Vagina (tissue), 2 donors: ENCODE measurements around the gene HLA-DOB. TPM values are rescaled to one million over a fixed set of nuclear protein-coding genes. Genes with fewer than 3 reads are reported as not detected.

ENCODE experiments used
- DNase-seq, 2 donors: peaks; one replicate each; pipeline ENCODE4 v3.0.0-alpha.2; 2017; ENCODE audit errors: extremely low spot score in 2 of 2
- H3K27ac ChIP-seq: fragments of 200-600 bp; sonication (generic); one replicate; pipeline ENCODE4 v1.5.1; 2019
- H3K27me3 ChIP-seq: fragments of 200-600 bp; sonication (generic); one replicate; pipeline ENCODE4 v1.5.1; 2019
- H3K36me3 ChIP-seq, 2 donors: fragments of 200-600 bp; sonication (generic); one replicate each; pipeline ENCODE4 v1.5.1; 2017 to 2019
- H3K4me1 ChIP-seq: fragments of 200-600 bp; sonication (generic); one replicate; pipeline ENCODE4 v1.5.1; 2019
- H3K4me3 ChIP-seq, 2 donors: fragments of 200-600 bp; sonication (generic); 1 replicate in 1 of 2; 2 replicates in 1 of 2; pipeline ENCODE4 v1.5.1; 2016 to 2019
- H3K9me3 ChIP-seq: fragments of 200-600 bp; sonication (generic); one replicate; pipeline ENCODE4 v1.5.1; 2019
- CTCF ChIP-seq, 3 experiments: fragments of 450-650 bp in 2 of 3; fragments of 200-600 bp in 1 of 3; sonication (generic) in 1 of 3; IDR thresholded peaks; one replicate each; pipeline ENCODE4 v1.5.1; 2017 to 2019; ENCODE audit warnings: antibody characterized with exemption in 3 of 3, mild to moderate bottlenecking in 2 of 3, moderate library complexity in 2 of 3
- POLR2A ChIP-seq, 2 donors: fragments of 450-650 bp; IDR thresholded peaks; one replicate each; pipeline ENCODE4 v1.6.1; 2017; ENCODE audit warnings: antibody characterized with exemption in 2 of 2, mild to moderate bottlenecking in 2 of 2, moderate library complexity in 2 of 2
- POLR2AphosphoS5 ChIP-seq, 2 donors: sonication (generic); formaldehyde crosslinking; IDR thresholded peaks; one replicate each; pipeline ENCODE4 v1.9.0; 2017; ENCODE audit warnings: antibody characterized with exemption in 2 of 2, mild to moderate bottlenecking in 2 of 2, low read depth in 1 of 2; ENCODE audit not compliant: insufficient read depth in 1 of 2
- intact Hi-C: fragments of 100-400 bp; cut with DNase I; formaldehyde crosslinking; loops from one replicate; pipeline ENCODE4 v1.15.1; 2023
- total RNA-seq: library from RNA; depleted of rRNA; stranded (reverse); fragments of >200 nt; gene quantifications from one replicate; pipeline ENCODE4 v1.2.3, GENCODE V29; 2016

HLA-DOB gene
- total RNA-seq, 1 donor from 2014 or later = 2.7 TPM

GRCh38 chr6:32829495-32829894 is 12.7 kb upstream of the HLA-DOB start:
- H3K4me3 ChIP-seq = no peak overlapping the region
- intact Hi-C loops = loop anchor here (5.0 kb wide), 1 partner anchor 38 kb away; no protein-coding TSS in a partner anchor
- peaks cover 0 to 30% of the 10 kb centered on the region in 2 donors for H3K36me3 ChIP-seq
- TF ChIP-seq POLR2AphosphoS5 (IDR thresholded peaks at IDR 0.05; ENCODE audit: insufficient read depth in 1 of 2, low read depth in 1 of 2) (no peak), CTCF (IDR thresholded peaks at IDR 0.05) (no peak)
- H3K9me3 ChIP-seq = no peaks in the 10 kb centered on the region
- H3K4me1 ChIP-seq = no peaks in the 10 kb centered on the region
- no peaks in the 10 kb centered on the region for H3K27me3 ChIP-seq
- DNase-seq = no peak
- no peak overlapping the region for H3K27ac ChIP-seq

DNA sequence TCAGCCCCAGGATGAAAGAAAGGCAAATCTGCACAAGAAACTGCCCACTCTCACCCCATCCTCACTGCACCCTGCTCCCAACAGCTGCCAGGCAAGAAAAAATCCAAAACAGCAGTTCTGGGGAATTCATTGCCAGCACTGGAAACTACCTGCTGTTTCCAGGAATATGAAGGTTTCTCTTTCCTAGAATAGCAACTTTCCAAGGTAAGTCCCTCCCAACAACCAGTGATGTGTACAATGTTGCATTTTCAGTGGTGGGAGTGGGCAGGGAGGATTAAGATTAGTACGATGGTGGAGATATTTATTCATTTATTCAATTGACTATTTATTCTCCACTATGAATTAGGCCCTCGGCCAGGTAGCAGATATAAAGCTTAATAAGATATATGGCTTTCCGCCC is 10.2 kb upstream of the HLA-DOB start:
- Histone ChIP-seq H3K36me3 (peaks cover 0 to 26% of the 10 kb centered on the region in 2 donors), H3K4me1 (no peaks in the 10 kb centered on the region), H3K27ac (no peak overlapping the region), H3K27me3 (no peaks in the 10 kb centered on the region), H3K9me3 (no peaks in the 10 kb centered on the region), H3K4me3 (no peak overlapping the region)
- TF ChIP-seq POLR2A (IDR thresholded peaks at IDR 0.05) (no peak), CTCF (IDR thresholded peaks at IDR 0.05) (no peak), POLR2AphosphoS5 (IDR thresholded peaks at IDR 0.05; ENCODE audit: insufficient read depth in 1 of 2, low read depth in 1 of 2) (no peak)
- DNase-seq = no peak
- intact Hi-C loops = loop anchor here (5.0 kb wide), 1 partner anchor 40 kb away; no protein-coding TSS in a partner anchor

- no peak overlapping the region for H3K4me3 ChIP-seq
- H3K4me1 ChIP-seq = no peaks in the 10 kb centered on the region
- TF ChIP-seq POLR2A (IDR thresholded peaks at IDR 0.05) (no peak), CTCF (IDR thresholded peaks at IDR 0.05) (peak in 2 of 3 experiments; percentile 9 to 47), POLR2AphosphoS5 (IDR thresholded peaks at IDR 0.05; ENCODE audit: insufficient read depth in 1 of 2, low read depth in 1 of 2) (peak in 1 of 2 donors; percentile 72)
- H3K27me3 ChIP-seq = no peaks in the 10 kb centered on the region
- H3K36me3 ChIP-seq = peaks cover 0 to 17% of the 10 kb centered on the region in 2 donors
- H3K9me3 ChIP-seq = no peaks in the 10 kb centered on the region
- intact Hi-C loops = loop anchor here (5.0 kb wide), 1 partner anchor 41 kb away; no protein-coding TSS in a partner anchor
- no peak overlapping the region for H3K27ac ChIP-seq
- DNase-seq = no peak
Observed at GRCh38 chr6:32825966-32826365, 9.2 kb upstream of the HLA-DOB start.

DNA sequence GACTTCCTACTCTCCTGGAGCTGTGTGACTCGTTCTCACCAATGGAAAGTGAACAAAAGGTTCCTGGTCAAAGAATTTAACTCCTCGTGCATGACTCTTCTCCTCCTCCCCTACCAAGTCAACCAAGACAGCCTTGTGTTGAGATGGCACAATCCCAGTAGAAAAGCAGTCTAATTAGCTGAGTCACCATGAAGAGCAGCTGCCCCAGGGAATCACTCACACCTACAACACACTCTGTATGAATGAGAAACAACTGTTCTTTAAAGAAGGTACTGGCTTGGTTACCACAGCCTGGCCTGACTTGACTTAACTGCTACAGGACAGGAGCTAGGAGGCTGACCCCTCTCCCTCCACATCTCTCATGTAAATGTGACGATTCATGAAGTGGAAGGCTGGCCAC is 2.9 kb upstream of the HLA-DOB start:
- no peak for DNase-seq
- peaks cover 5% of the 10 kb centered on the region for H3K4me1 ChIP-seq
- H3K36me3 ChIP-seq = no peaks in the 10 kb centered on the region
- no peaks in the 10 kb centered on the region for H3K9me3 ChIP-seq
- H3K27me3 ChIP-seq = no peaks in the 10 kb centered on the region
- intact Hi-C loops = no loop called here
- TF ChIP-seq CTCF (IDR thresholded peaks at IDR 0.05) (no peak), POLR2AphosphoS5 (IDR thresholded peaks at IDR 0.05; ENCODE audit: insufficient read depth in 1 of 2, low read depth in 1 of 2) (peak in 1 of 2 donors; percentile 51), POLR2A (IDR thresholded peaks at IDR 0.05) (no peak)
- no peak overlapping the region for H3K4me3 ChIP-seq
- H3K27ac ChIP-seq = no peak overlapping the region

- DNase-seq = no peak
- H3K27ac ChIP-seq = no peak overlapping the region
Observed at GRCh38 chr6:32818867-32819266, 2.1 kb upstream of the HLA-DOB start.

More at GRCh38 chr6:32818867-32819266, 2.1 kb upstream of the HLA-DOB start:
- Histone ChIP-seq H3K4me3 (no peak overlapping the region), H3K36me3 (no peaks in the 10 kb centered on the region), H3K9me3 (no peaks in the 10 kb centered on the region), H3K27me3 (no peaks in the 10 kb centered on the region), H3K4me1 (peaks cover 5% of the 10 kb centered on the region)
- no peak for TF ChIP-seq POLR2A (IDR thresholded peaks at IDR 0.05)
- intact Hi-C loops = no loop called here
